GM23248 (cell line): ENCODE data around the gene EFHC2. TPM values are rescaled to one million over a fixed set of nuclear protein-coding genes. Genes with fewer than 3 reads are reported as not detected.
"Not testable (repeated sequence)": the region's sequence is repeated elsewhere in the genome, so short reads cannot be mapped to it uniquely, and the experiment has no call there.

Source experiments
- DNase-seq: peaks from one replicate; pipeline ENCODE4 v3.0.0-alpha.2; 2015
- H2AFZ ChIP-seq: fragments of 200-600 bp; sonication (generic); 2 replicates; pipeline ENCODE4 v1.6.1; 2016; ENCODE audit warnings: antibody characterized with exemption
- H3F3A ChIP-seq: fragments of 200-600 bp; sonication (generic); 2 replicates; pipeline ENCODE4 v1.6.1; 2016; ENCODE audit warnings: mild to moderate bottlenecking, antibody characterized with exemption, mixed run types; ENCODE audit not compliant: insufficient read depth
- H3K27ac ChIP-seq: fragments of 200-600 bp; sonication (generic); 2 replicates; pipeline ENCODE4 v1.5.1; 2016; ENCODE audit warnings: mild to moderate bottlenecking
- H3K27me3 ChIP-seq: fragments of 200-600 bp; sonication (generic); replicated peaks from 2 replicates; pipeline ENCODE4 v1.6.1; 2016; ENCODE audit warnings: mild to moderate bottlenecking; ENCODE audit not compliant: insufficient read depth
- H3K36me3 ChIP-seq: fragments of 200-600 bp; sonication (generic); 2 replicates; pipeline ENCODE4 v1.6.1; 2016; ENCODE audit warnings: low read depth, mild to moderate bottlenecking
- H3K4me1 ChIP-seq: fragments of 200-600 bp; sonication (generic); 2 replicates; pipeline ENCODE4 v1.6.1; 2016; ENCODE audit warnings: mild to moderate bottlenecking; ENCODE audit not compliant: insufficient read depth
- H3K4me2 ChIP-seq: fragments of 200-600 bp; sonication (generic); one replicate; pipeline ENCODE4 v1.6.1; 2016; ENCODE audit warnings: mild to moderate bottlenecking; ENCODE audit not compliant: unreplicated experiment
- H3K4me3 ChIP-seq: fragments of 200-600 bp; sonication (generic); 2 replicates; pipeline ENCODE4 v1.5.1; 2016; ENCODE audit warnings: mild to moderate bottlenecking
- H3K79me2 ChIP-seq: fragments of 200-600 bp; sonication (generic); 2 replicates; pipeline ENCODE4 v1.6.1; 2016; ENCODE audit warnings: mild to moderate bottlenecking; ENCODE audit not compliant: insufficient read depth
- H3K9ac ChIP-seq: fragments of 200-600 bp; sonication (generic); 2 replicates; pipeline ENCODE4 v1.6.1; 2016; ENCODE audit warnings: mild to moderate bottlenecking
- H3K9me2 ChIP-seq: fragments of 200-600 bp; sonication (generic); 2 replicates; pipeline ENCODE4 v1.6.1; 2016; ENCODE audit warnings: mixed run types, mild to moderate bottlenecking, moderate library complexity; ENCODE audit not compliant: insufficient read depth
- H3K9me3 ChIP-seq: fragments of 200-600 bp; sonication (generic); one replicate; pipeline ENCODE4 v1.6.1; 2017; ENCODE audit warnings: low read depth
- H4K20me1 ChIP-seq: fragments of 200-600 bp; sonication (generic); 2 replicates; pipeline ENCODE4 v1.6.0; 2016; ENCODE audit not compliant: insufficient read depth
- EZH2 ChIP-seq: fragments of 200-600 bp; sonication (generic); IDR thresholded peaks from 2 replicates; pipeline ENCODE4 v1.6.1; 2018; ENCODE audit warnings: antibody characterized with exemption, mild to moderate bottlenecking; ENCODE audit not compliant: insufficient read depth, poor library complexity, severe bottlenecking
- EZH2phosphoT487 ChIP-seq: fragments of 200-600 bp; sonication (generic); IDR thresholded peaks from 2 replicates; pipeline ENCODE4 v1.6.1; 2018; ENCODE audit warnings: antibody characterized with exemption, moderate library complexity, mild to moderate bottlenecking, low read depth; ENCODE audit not compliant: insufficient read depth
- WGBS, 2 experiments: methylation state at CpG; one replicate each; pipeline ENCODE4 v1.1.6; 2015 to 2017; ENCODE audit warnings: low lambda C conversion rate in 2 of 2, low coverage in 1 of 2; ENCODE audit errors: missing lambda C conversion rate in 2 of 2; 5-methylcytosine and 5-hydroxymethylcytosine counted together
- in situ Hi-C: fragments of 300-500 bp; cut with MboI; formaldehyde crosslinking; loops from 2 replicates; pipeline ENCODE4 v1.15.0; 2020
- polyA plus RNA-seq: library from polyadenylated mRNA; unstranded; fragments of >200 nt; fragmentation: Nextera tagmentation; extraction: Ambion mirVana; gene quantifications from 2 replicates; pipeline ENCODE4 v1.2.1, GENCODE V29; 2016
- total RNA-seq: library from RNA; depleted of rRNA; stranded (reverse); fragments of >200 nt; shearing (Covaris generic); gene quantifications from 2 replicates; pipeline ENCODE4 v1.2.3, GENCODE V29; 2014

The EFHC2 gene
- total and polyA plus RNA-seq, 2 experiments from 2014 or later: 0.38 TPM; not detected in 1

- Histone ChIP-seq H2AFZ (no peak overlapping the region), H3K9ac (no peak overlapping the region), H3F3A (no peaks in the 10 kb centered on the region), H3K27ac (no peak overlapping the region), H3K9me3 (no peaks in the 10 kb centered on the region), H3K4me3 (no peak overlapping the region), H4K20me1 (no peaks in the 10 kb centered on the region), H3K36me3 (no peaks in the 10 kb centered on the region), H3K4me1 (no peaks in the 10 kb centered on the region), H3K4me2 (no peak overlapping the region), H3K27me3 (no peaks in the 10 kb centered on the region), H3K79me2 (no peaks in the 10 kb centered on the region), H3K9me2 (no peaks in the 10 kb centered on the region)
- DNase-seq: no peak
- WGBS, 2 experiments: 81 to 86% methylated on average over 3 of the region's 3 CpGs
- in situ Hi-C loops: no loop called here
- TF ChIP-seq EZH2phosphoT487 (no peak), EZH2 (no peak)
Observed at GRCh38 chrX:44218465-44218864, 125.0 kb downstream of the EFHC2 start.

DNA sequence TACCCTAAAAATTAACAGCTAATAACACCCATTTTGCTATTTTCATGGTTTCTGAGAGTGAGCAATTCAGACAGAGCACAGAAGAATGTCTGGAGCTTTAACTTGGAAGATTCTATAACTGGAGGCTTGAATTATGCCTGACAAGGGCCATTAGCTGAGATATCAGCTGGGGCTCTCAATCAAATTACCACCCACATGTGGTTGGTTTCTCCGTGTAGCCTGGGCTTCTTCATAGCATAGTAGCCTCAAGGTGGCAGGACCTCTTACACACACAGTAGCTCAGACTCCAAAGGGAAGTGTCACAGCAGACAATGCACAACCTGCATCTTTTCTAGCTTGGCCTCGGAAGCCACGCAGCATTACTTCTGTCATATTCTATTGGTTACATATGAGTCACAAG is 127.3 kb downstream of the EFHC2 start:
- Histone ChIP-seq H4K20me1 (no peaks in the 10 kb centered on the region), H3K4me1 (no peaks in the 10 kb centered on the region), H3K27ac (no peak overlapping the region), H3K9ac (no peak overlapping the region), H3K9me3 (no peaks in the 10 kb centered on the region), H3K79me2 (no peaks in the 10 kb centered on the region), H3K4me3 (no peak overlapping the region), H2AFZ (no peak overlapping the region), H3K9me2 (no peaks in the 10 kb centered on the region), H3K4me2 (no peak overlapping the region), H3K27me3 (no peaks in the 10 kb centered on the region), H3F3A (no peaks in the 10 kb centered on the region), H3K36me3 (no peaks in the 10 kb centered on the region)
- DNase-seq: no peak
- TF ChIP-seq EZH2 (no peak), EZH2phosphoT487 (no peak)
- in situ Hi-C loops: no loop called here
- WGBS, 2 experiments: 87 to 93% methylated on average over 3 of the region's 3 CpGs

DNA sequence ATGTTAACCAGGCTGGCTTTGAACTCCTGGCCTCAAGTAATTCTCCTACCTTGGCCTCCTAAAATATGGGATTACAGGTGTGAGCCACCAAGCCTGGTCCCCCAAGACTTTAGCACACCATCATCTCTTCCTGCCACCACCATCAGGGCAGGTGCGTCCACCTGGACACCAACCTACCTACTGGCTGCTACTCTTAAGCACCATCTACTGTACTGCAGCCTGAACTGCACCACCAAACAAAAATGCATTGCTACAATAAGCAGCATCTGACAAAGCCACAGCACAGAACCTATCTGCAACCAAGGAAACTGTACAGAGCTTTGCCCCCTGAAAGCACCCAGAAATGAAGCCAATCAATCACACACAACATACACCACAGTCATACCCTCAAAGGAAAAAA is 139.7 kb downstream of the EFHC2 start:
- no peak for DNase-seq
- no peaks in the 10 kb centered on the region for H3K27me3 ChIP-seq
- no peaks in the 10 kb centered on the region for H3K36me3 ChIP-seq
- no peaks in the 10 kb centered on the region for H4K20me1 ChIP-seq
- no peak overlapping the region for H3K27ac ChIP-seq
- no peak overlapping the region for H3K9ac ChIP-seq
- H3K9me2 ChIP-seq: no peaks in the 10 kb centered on the region
- in situ Hi-C loops: no loop called here
- 92 to 100% methylated on average over 1 of the region's 1 CpG for WGBS, 2 experiments
- no peak overlapping the region for H3K4me3 ChIP-seq
- no peaks in the 10 kb centered on the region for H3K9me3 ChIP-seq
- no peaks in the 10 kb centered on the region for H3F3A ChIP-seq
- H3K4me1 ChIP-seq: no peaks in the 10 kb centered on the region
- H3K4me2 ChIP-seq: no peak overlapping the region
- TF ChIP-seq EZH2phosphoT487 (no peak), EZH2 (no peak)
- H3K79me2 ChIP-seq: no peaks in the 10 kb centered on the region
- no peak overlapping the region for H2AFZ ChIP-seq

GRCh38 chrX:44202596-44202995 is 140.9 kb downstream of the EFHC2 start:
- H3K27me3 ChIP-seq: no peaks in the 10 kb centered on the region
- H3K79me2 ChIP-seq: no peaks in the 10 kb centered on the region
- H2AFZ ChIP-seq: no peak overlapping the region
- H3K9ac ChIP-seq: no peak overlapping the region
- no peaks in the 10 kb centered on the region for H3K9me2 ChIP-seq
- no peaks in the 10 kb centered on the region for H3K4me1 ChIP-seq
- H3K36me3 ChIP-seq: no peaks in the 10 kb centered on the region
- H4K20me1 ChIP-seq: no peaks in the 10 kb centered on the region
- no peaks in the 10 kb centered on the region for H3F3A ChIP-seq
- DNase-seq: no peak
- in situ Hi-C loops: no loop called here
- H3K9me3 ChIP-seq: no peaks in the 10 kb centered on the region
- WGBS, 2 experiments: 58 to 64% methylated on average over 2 of the region's 2 CpGs
- no peak for TF ChIP-seq EZH2
- no peak for TF ChIP-seq EZH2phosphoT487
- no peak overlapping the region for H3K27ac ChIP-seq
- no peak overlapping the region for H3K4me3 ChIP-seq
- H3K4me2 ChIP-seq: no peak overlapping the region

- TF ChIP-seq EZH2 (no peak), EZH2phosphoT487 (no peak)
- no peak overlapping the region for H3K9ac ChIP-seq
- no peak overlapping the region for H3K4me2 ChIP-seq
- H2AFZ ChIP-seq: no peak overlapping the region
- no peaks in the 10 kb centered on the region for H3K79me2 ChIP-seq
- H3K4me1 ChIP-seq: no peaks in the 10 kb centered on the region
- WGBS, 2 experiments: 78 to 92% methylated on average over 2 of the region's 2 CpGs
- H3K27me3 ChIP-seq: no peaks in the 10 kb centered on the region
- DNase-seq: no peak
- no peaks in the 10 kb centered on the region for H3F3A ChIP-seq
- H4K20me1 ChIP-seq: no peaks in the 10 kb centered on the region
- no peak overlapping the region for H3K27ac ChIP-seq
- H3K9me3 ChIP-seq: no peaks in the 10 kb centered on the region
- in situ Hi-C loops: no loop called here
- no peak overlapping the region for H3K4me3 ChIP-seq
- no peaks in the 10 kb centered on the region for H3K9me2 ChIP-seq
- H3K36me3 ChIP-seq: no peaks in the 10 kb centered on the region
Observed at GRCh38 chrX:44189116-44189515, 154.4 kb downstream of the EFHC2 start.

DNA sequence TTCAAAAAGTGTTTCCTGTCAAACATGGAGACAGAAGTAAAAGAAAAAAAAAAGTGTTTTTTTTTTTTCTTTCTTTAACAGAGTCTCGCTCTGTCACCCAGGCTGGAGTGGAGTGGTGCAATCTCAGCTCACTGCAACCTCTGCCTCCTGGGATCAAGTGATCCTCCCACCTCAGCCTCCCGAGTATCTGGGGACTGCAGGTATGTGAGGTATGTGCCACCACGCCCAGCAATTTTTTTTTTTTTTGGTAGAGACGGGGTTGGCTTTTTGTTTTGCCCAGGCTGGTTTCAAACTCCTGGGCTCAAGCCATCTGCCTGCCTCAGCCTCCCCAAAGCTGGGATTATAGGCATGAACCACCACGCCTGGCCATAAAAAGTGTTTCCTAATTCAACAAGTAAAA is 155.6 kb downstream of the EFHC2 start:
- H3F3A ChIP-seq, H3K4me3 ChIP-seq, H3K9me2 ChIP-seq, H3K9me3 ChIP-seq, H3K27ac ChIP-seq, H3K4me1 ChIP-seq, DNase-seq, H3K9ac ChIP-seq, H3K27me3 ChIP-seq, in situ Hi-C loops, H4K20me1 ChIP-seq, H2AFZ ChIP-seq, H3K36me3 ChIP-seq, H3K4me2 ChIP-seq, H3K79me2 ChIP-seq: not testable (repeated sequence)
- WGBS, 2 experiments: 53 to 67% methylated on average over 3 to 5 of the region's 5 CpGs
